ENCODE results near the gene NTRK1.
A peak's percentile ranks its signal among the peaks of the same experiment; 100 is the strongest.

Gene NTRK1

DNA sequence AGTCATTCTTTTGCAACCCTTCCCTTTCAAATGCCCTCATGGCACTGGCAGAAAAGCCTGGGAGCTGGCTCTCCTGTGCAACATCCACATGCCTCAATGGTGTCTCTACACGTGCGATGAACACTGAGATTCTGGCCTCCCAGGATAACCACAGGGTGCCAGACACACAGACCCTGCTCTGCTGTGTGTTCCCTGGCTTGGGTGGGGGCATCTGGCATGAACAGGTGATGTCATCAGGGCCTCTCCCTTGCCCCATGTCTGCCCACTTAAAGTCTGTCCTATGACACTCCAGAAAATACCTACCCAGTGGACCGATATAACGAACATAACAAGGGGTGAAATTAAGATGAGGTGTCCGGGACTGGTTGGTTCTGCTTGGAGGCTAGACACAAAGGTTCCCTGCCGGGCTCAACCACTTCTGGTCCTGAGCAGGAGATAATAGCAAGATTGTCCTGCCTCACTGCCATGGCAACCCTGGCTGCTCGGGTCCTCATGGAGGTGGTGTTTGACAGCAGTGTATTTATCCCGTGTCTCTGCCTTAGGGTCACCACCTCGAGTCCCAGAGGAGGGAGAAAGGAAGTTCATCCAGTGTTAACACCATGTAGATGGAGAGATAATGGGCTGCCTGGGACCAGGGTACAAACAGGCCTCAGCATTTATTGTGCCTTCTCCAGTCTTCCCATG is 21.1 kb upstream of the NTRK1 start:
- DNase-seq = no peak

DNA sequence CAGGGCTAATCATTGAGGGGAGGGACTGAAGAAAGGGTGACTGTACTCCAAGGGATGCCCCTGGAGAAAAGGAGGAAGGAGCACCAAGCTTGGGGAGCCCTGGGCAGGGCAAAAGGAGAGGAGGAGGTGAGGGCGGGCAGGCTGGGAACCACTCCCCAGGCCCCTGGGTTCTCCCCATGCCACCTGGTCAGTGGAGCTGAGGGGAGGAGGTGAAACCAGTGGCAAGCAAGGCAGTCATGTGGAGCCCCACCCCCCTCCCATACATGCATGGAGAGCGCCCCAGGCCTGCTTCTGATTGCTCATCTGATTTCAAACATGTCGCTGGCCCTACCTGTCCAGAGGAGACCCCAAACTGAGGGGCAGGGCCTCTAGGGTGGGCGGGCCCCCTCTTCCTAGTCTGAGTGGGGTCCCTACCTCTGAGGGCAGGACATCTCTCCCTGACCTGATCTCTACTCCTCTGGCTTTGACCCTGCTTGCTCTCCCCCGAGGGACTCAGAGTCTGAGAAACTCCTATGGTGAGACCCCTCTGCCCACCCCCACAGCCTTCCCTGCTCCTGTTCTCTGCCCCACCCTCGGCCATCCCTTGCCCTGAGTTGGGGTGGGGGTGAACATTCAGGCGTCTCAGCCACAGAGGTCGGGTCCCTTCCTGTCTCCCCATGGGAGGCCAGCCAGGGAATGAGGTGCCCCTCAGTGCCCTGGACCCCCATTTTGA is 20.3 kb upstream of the NTRK1 start:
- no peak for DNase-seq

DNA sequence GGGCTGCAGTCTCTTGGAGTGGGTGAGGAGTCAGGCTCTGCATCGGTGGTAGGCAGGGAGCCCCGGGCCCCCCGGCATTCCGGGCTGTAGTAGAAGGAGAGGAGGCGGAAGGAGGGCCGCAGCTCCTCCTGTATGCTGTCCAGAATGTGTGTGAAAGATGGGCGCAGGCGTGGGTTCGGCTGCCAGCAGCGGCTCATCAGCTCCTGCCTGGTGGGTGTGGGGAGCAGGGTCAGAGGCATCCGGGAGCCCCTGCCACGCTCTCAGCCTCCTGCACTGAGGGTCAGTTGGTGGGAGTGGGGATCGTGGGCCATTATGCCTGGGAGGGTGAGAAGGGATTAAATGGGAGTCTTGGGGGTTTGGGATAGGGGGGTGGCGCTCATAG is 19.8 kb upstream of the NTRK1 start:
- no peak for DNase-seq

DNA sequence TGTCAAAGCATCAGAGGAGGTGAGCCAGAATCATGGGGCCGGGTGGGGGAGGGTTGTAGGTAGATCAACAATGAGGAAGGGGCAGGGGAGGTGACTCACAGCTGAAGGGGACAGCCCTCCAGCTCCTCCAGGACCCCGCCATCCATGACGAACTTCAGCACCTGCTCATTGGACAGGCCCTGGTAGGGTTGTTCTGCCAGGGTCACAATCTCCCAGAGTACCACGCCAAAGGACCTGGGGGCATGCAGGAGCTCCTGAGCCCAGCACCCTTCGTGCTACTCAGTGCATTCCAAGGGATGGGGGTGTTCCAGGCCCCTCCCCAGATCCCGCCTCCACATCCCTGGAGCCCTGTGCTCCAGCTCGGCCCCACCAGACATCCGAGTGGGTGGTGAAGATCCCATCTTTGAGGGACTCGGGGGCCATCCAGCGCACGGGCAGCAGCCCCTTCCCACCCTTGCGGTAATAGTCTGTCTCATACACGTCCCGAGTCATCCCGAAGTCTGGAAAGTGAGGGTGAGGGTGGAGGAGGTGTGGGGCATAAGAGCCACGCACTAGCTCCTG is 19.3 kb upstream of the NTRK1 start:
- no peak for DNase-seq

DNA sequence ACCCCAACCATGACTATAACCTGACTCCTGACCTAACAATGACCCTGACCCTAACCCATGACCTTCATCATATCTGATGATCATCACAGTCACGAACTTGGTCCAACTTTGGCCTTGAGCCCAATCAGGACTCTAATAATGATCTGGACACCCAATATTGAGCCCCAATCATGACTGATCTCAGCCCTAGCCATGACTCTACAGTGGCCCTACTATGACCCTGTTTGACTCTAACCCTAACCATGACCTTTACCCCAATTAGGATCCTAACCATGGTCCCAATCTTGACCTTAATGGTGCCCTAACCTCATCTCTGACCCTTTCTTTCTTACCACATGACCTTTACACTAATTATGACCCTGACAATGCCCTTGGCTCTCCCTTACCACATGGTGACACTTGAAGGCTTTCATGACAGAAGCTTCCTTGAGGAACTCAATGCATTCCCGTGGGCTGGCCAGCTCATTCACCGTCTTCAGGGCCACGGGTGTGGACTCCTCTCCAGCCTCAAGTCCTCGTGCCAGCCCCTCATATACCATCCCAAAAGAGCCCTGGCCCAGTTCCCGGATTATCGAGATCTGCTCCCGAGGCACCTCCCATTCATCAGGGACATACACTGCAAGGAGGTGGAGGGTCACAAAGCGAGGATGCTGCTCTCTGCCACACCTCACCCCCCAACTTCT is 17.9 kb upstream of the NTRK1 start:
- DNase-seq = no peak

DNA sequence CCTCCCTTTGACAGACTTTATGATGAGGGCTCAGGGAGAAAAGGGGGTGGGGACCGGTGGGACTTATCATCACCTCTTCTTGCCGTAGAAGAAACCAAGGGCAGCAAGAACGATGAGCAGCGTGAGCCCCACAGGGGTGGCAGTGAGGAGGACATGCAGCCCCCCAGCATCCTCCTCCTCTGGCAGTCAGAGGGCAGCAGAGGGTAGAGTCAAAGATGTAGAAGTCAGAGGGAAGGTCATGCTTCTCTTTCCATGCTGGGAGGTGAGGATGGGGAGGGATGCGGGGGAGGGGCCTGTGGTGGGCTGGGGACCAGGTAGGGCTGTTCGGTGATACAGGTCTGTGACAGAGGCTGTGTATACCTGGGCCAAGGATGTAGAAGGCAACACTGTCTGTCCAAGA is 16.6 kb upstream of the NTRK1 start:
- DNase-seq = no peak

DNA sequence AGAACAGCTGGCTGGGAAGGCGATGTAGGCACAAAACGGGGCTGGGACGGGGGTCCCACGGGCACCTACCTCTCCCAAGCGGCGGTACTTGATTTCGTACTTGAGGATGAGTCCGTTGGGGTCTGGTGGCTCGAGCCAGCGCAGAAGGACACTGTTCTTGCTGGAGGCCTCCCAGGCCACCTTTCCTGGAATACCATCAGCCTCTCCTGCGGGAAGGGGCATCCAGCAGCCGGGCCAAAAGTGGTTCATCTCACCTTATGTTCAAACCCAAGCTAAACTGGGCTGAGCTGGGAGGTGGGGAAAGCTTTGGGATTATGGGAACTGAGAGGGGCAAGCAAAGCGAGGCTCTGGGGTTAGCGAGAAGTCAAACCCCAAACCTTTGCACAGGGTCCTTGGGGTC is 16.0 kb upstream of the NTRK1 start:
- DNase-seq = no peak

DNA sequence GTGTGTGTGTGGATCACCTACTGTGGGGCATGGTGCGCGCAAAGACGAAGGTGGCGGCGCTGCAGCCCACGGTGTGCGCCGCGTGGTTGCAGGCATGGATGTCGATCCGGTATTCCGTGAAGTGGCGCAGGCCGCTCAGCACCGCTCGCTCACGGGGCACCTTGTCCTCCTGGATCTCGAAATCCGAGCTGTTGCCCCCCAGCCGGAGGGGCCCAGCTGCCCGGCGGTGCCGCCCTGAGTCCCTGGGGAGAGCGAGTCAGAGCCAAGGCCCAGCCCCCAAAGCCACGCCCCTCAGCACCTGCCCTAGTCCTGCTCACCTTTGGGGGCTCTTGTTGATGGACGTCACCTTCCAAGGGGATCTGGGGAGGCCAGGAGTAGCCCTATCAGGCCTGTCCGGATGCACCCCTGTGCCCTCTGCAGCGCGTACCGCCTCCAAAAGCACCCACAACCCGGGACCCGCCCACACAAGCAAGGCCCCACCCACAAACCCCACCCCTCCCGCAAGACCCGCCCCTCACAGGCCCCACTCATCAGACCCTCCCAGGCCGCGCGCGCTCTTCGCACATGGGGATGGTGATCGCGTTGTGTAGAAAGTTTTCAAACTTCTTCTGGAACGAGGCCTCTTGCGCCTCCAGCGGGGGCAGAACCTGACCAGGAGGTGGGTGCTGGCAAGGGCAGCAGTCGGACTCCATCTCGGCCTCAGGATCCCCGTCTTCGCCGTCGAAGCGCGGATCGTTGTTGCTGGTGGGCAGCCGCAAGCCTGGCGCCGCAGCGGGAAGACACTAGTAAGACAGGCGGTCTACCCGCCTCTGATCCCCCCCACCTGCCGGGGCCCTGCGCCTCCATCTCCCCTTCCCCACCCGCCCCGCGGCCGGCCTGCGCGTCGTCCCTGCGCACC is 15.4 kb upstream of the NTRK1 start:
- peak; percentile 69 for DNase-seq

DNA sequence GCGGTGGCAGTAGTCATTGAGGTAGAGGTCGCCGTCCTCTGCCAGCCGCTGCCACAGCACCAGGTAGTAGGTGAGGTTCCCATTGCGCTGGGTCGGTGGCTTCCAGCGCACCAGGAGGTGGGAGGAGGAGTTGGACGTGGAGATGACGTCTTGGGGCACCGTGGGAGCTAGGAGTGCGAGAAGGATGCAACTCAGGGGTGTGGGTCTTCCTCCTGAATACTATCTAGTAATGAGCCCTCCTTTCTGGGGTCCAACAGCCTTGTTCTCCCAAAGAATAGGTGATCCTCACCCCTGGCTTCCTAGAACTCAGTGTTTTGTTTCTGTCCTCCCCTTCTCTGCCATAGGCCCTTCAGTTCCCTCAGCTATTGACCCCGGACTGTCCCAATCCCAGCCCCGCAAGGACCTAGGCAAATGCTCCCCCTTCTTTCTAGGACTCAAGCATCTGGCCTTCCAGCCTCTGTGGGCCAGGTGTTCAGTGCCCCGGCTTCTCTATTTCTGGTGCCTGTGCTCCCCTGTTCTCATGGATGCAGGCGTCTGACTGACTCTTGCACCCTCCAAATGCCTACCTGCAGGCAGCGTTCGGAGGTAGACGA is 14.6 kb upstream of the NTRK1 start:
- no peak for DNase-seq

DNA sequence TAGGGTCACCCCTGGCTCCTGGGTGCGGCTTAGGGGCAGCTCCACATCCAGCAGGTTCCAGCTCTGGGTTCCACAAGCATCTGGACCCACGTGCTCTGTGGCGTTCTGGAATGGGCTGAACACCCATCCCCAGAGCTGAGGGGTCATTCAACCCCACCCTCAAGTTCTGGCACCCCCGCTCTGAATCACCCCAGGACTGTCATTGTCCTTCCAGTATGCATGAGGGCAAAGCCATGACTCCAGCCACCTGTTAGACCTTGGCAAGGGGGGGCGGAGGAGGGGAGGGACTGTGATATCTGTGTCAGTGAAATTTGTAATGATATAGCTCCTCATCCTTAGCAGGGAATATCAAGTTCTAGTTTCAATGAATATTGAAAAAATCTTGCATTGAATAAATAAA is 14.0 kb upstream of the NTRK1 start:
- DNase-seq = no peak

DNA sequence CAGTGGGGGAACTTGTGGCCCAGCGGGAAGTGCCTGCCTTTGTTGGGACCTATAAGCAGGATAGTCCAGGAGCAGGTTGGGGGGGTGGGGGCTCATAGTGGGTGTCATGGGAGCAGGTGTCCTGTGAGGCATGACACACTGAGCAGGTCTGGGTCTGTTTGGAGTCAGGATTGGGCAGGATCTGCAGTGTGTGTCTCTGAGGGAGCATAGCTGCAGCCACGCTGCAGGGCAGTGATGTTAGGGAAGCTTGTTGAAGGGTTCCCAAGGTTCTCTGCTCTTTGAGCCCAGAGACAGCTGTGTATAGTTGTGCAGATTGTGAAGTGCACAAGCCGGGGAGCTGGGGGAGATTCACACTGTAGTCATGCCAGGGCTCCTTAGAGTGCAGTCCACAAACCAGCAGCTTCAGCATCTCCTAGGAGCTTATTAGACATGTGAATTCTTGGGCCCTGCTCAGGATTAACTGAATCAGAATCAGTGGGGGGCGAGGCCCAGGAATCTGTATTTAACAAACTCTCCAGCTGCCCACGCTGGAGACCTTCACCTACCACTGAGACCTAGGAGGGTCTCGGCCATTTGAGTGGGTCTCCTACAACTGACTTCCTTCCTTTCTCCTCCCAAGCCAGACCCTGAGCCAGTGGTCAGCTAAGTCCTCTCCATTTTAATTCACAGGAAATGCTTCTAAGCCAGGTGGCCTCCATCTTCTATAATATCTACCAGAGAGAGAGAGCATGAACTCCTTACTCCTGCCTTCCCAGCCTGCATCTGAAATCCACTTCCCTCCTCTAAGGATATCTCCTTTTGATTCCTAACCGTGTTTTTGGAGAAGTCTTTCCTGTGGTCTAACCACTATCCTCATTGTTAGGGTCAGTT is 12.8 kb upstream of the NTRK1 start:
- no peak for DNase-seq

DNA sequence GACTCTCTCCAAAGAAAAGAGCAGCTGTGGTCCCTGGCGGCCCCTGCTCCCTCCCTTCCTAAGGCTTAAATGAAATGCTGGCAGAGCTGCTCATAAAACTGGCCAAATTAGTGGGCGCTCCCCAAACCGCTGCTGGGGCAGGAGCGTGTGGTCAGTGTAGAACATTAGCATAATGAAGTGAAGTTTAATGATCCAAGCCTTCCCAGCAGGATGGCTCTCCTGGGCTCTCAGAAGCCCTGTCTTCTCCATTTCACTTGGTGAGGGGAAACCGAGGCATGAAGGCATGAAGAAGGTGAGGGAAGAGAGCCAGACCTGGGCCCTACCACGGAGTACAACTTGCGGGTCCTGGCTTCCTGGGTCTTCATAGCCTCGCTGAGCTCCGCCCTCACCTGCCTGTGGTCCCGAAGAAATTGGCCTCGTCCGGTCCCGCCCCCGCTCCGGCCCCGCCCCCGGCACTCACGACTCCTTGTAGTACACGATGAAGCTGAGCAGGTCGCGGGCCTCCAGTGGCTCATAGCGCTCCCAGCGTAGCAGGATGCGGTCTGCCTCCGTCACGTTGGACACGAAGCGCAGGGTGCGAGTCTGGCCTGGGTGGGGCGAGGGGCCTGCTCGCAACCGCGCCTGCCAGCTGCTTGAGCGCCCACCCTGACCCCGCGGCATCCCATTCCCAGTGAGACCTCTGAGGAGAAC is 12.1 kb upstream of the NTRK1 start:
- no peak for DNase-seq

DNA sequence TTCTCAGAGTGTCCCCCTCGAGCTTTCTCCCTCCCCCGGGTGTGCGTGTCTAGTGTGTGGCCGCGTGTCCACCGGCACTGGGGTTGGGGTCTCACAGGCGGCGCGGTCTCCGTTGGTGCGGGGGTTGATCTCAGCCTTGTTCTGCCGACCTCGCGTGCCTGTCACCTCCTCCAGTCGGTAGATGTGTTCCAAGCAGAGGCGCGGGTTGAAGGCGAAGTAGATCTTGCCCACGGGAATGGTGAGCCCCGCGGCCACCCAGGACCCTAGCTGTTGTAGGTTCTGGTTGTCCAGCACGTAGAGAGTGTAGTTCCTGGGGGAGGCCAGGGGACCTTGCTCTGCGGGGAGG is 11.5 kb upstream of the NTRK1 start:
- no peak for DNase-seq

DNA sequence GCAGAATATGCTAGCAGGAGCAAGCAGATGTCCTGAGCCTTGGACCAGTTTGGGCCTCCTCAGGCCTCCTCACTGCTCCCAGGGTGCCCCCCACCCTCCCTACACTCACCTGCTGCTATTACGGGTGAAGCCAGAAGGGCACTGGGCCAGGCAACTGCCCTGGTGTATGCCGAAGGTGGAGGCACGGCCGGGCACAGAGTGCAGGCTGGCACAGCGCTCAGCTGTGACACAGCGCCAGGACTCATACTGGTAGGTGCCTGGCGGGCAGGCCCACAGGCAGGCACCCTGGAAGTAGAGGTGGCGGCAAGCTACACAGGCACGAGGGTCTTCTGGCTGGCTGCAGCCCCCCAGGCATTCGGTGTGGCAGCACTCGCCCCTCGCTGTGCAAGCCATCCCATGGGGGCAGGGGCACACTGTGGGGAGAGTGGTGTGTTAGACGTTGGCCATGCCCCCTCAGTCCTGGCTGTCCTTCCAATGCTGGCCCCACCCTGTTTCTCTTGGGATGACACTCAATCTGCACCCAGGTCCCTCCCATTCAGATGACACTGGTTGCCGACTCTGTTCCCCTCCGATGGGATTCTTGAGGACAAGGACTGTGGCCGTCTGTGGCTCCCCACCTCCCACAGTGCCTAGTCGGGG is 8.8 kb upstream of the NTRK1 start:
- DNase-seq = peak; percentile 73

DNA sequence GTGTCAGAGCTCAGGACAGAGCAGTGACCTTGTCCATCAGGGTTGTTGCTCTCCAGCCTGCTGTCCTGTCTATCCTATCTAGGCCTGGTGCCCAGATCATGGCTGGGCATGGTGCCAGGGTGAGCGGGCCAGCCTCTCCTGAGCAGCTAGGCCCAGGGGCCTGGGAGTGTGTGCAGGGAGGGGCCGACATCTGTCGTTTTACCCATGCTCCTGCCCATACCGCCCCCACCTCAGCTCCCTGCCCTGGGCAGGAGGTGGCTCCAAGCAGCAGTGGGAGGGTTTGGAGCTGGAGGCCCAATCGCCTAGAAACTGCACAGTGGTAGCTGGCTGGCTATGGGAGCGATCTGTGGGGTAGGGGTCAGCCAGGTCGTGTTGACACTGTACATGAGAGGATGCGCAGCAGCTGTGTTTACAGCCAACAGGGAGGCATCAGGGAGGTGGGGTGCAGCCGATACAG is 8.2 kb upstream of the NTRK1 start:
- DNase-seq = peak; percentile 94

DNA sequence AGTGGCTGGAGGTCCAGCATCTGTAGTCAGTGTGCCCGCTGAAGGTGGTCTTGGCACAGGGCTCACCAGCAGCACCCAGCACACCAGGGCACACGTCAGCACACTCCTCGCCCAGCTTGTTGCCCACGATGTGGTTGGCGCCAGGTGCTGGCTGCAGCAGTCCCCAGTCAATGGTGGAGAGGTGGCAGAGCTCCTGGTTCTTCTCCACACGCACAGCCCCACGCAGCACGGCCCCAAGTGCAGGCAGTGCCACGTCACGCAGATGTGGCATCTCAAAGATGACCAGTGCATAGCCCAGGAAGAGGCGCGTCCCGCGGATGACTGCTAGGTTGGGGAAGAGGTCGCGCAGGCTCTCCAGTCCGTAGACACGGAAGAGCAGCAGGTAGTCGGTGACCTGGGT is 6.9 kb upstream of the NTRK1 start:
- no peak for DNase-seq

DNA sequence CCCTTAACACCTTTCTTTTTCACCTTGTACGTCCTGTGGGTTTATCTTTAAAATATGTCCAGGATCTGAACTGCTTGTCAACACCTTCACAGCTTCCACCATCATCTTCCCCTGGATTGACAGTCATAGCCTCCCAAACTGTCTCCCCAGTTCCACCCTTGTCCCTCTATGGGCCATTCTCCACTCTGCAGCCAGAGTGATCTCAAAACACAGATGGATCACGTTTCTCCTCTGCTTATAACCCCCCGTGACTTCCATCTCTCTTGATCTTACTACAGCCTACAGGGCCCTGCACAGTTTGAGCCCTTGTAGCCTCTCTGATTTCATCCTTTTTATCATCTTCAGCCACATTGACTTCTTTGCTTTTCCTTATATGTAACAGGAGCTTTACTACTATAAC is 6.0 kb upstream of the NTRK1 start:
- DNase-seq = peak; percentile 29

DNA sequence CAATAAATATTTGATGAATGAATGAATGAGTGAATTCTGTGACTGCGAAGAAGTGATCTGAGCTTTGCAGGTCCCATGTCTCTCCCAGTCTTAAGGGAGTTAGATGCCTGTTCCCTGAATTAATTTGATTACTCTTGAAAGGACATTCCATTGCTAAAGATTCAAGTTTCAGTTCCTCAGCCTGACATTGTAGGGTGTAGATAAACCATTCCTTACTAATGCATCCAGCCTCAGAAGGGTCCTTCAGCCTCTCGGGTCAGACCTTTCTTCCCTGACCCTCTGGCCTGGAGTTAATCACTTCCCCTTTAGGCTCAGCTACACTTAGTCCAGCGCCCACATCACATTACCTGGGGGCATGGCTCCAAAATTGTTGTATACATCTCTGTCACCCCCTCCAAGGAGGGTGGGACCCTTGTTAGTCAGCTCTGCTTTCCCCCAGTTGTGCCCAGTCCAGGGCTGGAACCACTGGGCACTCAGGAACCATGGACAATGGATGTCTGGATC is 4.3 kb upstream of the NTRK1 start:
- no peak for DNase-seq

DNA sequence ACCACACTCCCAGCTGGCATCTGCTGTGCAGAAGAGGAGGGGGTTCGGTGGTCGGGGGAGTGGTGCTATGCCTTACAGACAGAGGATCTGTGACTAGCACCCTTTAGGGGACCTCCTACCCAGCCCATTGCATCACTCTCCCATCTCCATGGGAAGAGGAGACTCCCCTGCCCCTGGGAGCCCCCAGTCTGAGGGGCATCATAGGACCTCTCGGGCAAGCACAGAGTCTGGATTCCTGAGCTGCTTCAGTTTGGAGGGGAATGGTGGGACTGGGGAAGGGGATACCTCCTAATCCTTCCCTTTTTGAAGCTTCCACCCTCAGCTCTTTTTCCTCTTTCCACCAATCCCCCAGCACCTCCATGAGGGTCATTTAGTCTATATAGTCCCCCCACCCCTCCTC is 3.1 kb upstream of the NTRK1 start:
- no peak for DNase-seq

DNA sequence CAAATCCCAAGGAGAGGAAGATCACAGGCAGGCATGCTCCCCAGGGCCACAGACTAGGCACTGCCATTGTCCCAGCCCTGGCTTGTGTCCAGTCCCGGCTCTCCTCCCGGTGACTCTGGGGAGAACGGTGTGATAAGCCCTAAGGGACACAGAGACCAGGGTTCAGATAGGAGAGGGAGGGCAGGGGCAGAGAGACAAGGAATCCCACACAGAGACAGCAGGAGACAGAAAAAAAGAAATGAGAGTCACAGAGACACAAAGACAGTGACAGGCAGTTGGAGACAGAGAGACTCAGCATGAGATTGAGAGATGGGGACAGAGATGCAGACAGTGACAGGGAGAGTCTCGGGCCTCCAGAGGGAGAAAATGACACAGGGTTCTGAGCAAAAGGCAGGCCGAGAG is 2.1 kb upstream of the NTRK1 start:
- DNase-seq = no peak
